K562 (cell line): ENCODE measurements around the gene HOXC12. TPM values are rescaled to one million over a fixed set of nuclear protein-coding genes. Genes with fewer than 3 reads are reported as not detected.

ENCODE experiments used
- ATAC-seq: fragments of 200-7000 bp; cut with Tn5 transposase; 3 replicates; pipeline ENCODE4 v1.9.1; 2020; ENCODE audit warnings: moderate library complexity
- BruUV-seq: library from RNA; stranded (reverse); fragments of 400-500 nt; replicated peaks from 2 replicates; lab custom pipeline; 2021; lab: Mats Ljungman, UMichigan
- CTCF ChIA-PET: fragments of 300-600 bp; formaldehyde crosslinking; extraction: SDS; loops from one replicate; lab custom pipeline; 2021; ENCODE audit warnings: low intra/inter-chr PET ratio; lab: Yijun Ruan, JAX
- POLR2A ChIA-PET: fragments of 300-600, 350-650 bp; sonication (Branson Sonifier 250); formaldehyde crosslinking; extraction: SDS; loops from one replicate; lab custom pipeline; 2021; ENCODE audit warnings: antibody characterized with exemption, inconsistent platforms; lab: Yijun Ruan, JAX
- DNase-seq, 4 experiments: peaks; one replicate each; pipeline versions ENCODE4 v3.0.0 to v3.0.0-alpha.2; 2011 to 2018; ENCODE audit warnings: low spot score in 3 of 4, mixed read lengths in 3 of 4; ENCODE audit errors: extremely low read depth in 1 of 4
- FAIRE-seq: peaks from 2 replicates; lab custom pipeline; 2011; peaks lifted over from hg19 to GRCh38; lab: Jason Lieb, UNC
- H2AFZ ChIP-seq: 2 replicates; pipeline ENCODE4 v1.6.0; 2011; ENCODE audit warnings: low read depth, low read length, control low read depth, inconsistent platforms
- H3K27ac ChIP-seq: fragments of 200-600 bp; 3 replicates; pipeline ENCODE4 v1.8.0; 2011; ENCODE audit warnings: low read depth, mild to moderate bottlenecking, control low read depth, inconsistent platforms, low read length, moderate library complexity, mixed read lengths; ENCODE audit errors: extremely low read depth
- H3K27me3 ChIP-seq, 2 experiments: fragments of 300-600 bp in 1 of 2; 2 replicates in 1 of 2; 3 replicates in 1 of 2; pipeline versions ENCODE4 v1.6.0 to v1.8.0; 2011; ENCODE audit warnings: inconsistent platforms in 2 of 2, low read length in 2 of 2, mild to moderate bottlenecking in 1 of 2, mixed read lengths in 1 of 2, moderate library complexity in 1 of 2; ENCODE audit not compliant: control insufficient read depth in 2 of 2, insufficient read depth in 2 of 2
- H3K36me3 ChIP-seq: fragments of 300-600 bp; 3 replicates; pipeline ENCODE4 v1.8.0; 2011; ENCODE audit warnings: mild to moderate bottlenecking, low read length, inconsistent platforms; ENCODE audit not compliant: control insufficient read depth, insufficient read depth
- H3K4me1 ChIP-seq, 2 experiments: fragments of 200-600 bp in 1 of 2; replicated peaks in 1 of 2; 2 replicates in 1 of 2; 3 replicates in 1 of 2; pipeline versions ENCODE4 v1.5.1 to v1.8.0; 2011; ENCODE audit warnings: inconsistent platforms in 2 of 2, low read length in 2 of 2, mild to moderate bottlenecking in 1 of 2, mixed read lengths in 1 of 2, moderate library complexity in 1 of 2; ENCODE audit not compliant: control insufficient read depth in 2 of 2, insufficient read depth in 2 of 2
- H3K4me2 ChIP-seq: 2 replicates; pipeline ENCODE4 v1.6.1; 2011; ENCODE audit warnings: low read length, control low read depth, inconsistent platforms, mixed read lengths; ENCODE audit not compliant: insufficient read depth
- H3K4me3 ChIP-seq: fragments of 200-600 bp; sonication (generic), shearing (Covaris generic); 2 replicates; pipeline ENCODE4 v1.5.1; 2016; ENCODE audit warnings: control low read depth, inconsistent platforms
- H3K79me2 ChIP-seq: fragments of 200-600 bp; 3 replicates; pipeline ENCODE4 v1.8.0; 2011; ENCODE audit warnings: low read length, inconsistent platforms; ENCODE audit not compliant: control insufficient read depth, insufficient read depth
- H3K9ac ChIP-seq, 2 experiments: 2 replicates each; pipeline versions ENCODE4 v1.6.0 to v1.6.1; 2011; ENCODE audit warnings: low read depth in 2 of 2, low read length in 2 of 2, control low read depth in 1 of 2, inconsistent platforms in 1 of 2, mild to moderate bottlenecking in 1 of 2, mixed read lengths in 1 of 2; ENCODE audit not compliant: insufficient read depth in 1 of 2
- H3K9me1 ChIP-seq: one replicate; pipeline ENCODE4 v1.6.0; 2011; ENCODE audit warnings: inconsistent platforms, mild to moderate bottlenecking, low read length, moderate library complexity; ENCODE audit not compliant: control insufficient read depth, insufficient read depth
- H3K9me3 ChIP-seq: replicated peaks from 2 replicates; pipeline ENCODE4 v1.5.1; 2011; ENCODE audit warnings: low read depth, low read length, inconsistent platforms; ENCODE audit not compliant: control insufficient read depth, insufficient read depth
- H4K20me1 ChIP-seq: replicated peaks from 2 replicates; pipeline ENCODE4 v1.6.1; 2011; ENCODE audit warnings: low read length, inconsistent platforms, mixed read lengths; ENCODE audit not compliant: control insufficient read depth, insufficient read depth
- CEBPB ChIP-seq: fragments of 450-650 bp; IDR thresholded peaks from 2 replicates; pipeline ENCODE4 v1.6.1; 2016; ENCODE audit warnings: missing genetic modification characterization, missing compliant biosample characterization
- CEBPG ChIP-seq, 3 experiments: fragments of 200-800 bp in 1 of 3; sonication (Bioruptor generic) in 1 of 3; sonication (generic) in 1 of 3; formaldehyde crosslinking in 1 of 3; IDR thresholded peaks in 2 of 3; conservative IDR thresholded peaks in 1 of 3; 2 replicates each; pipeline versions ENCODE4 v1.6.1 to v1.8.0; 2016 to 2022; ENCODE audit warnings: missing compliant biosample characterization in 2 of 3, missing genetic modification characterization in 2 of 3, mild to moderate bottlenecking in 1 of 3, missing genetic modification reagents in 1 of 3
- CREB1 ChIP-seq, 2 experiments: sonication (generic) in 1 of 2; formaldehyde crosslinking in 1 of 2; IDR thresholded peaks; 2 replicates each; pipeline versions ENCODE4 v1.6.1 to v1.8.0; 2012 to 2022; ENCODE audit warnings: inconsistent platforms in 1 of 2, mild to moderate bottlenecking in 1 of 2, missing genetic modification reagents in 1 of 2, moderate library complexity in 1 of 2
- CXXC5 ChIP-seq: fragments of 250-450 bp; sonication (Bioruptor Pico); IDR thresholded peaks from 2 replicates; pipeline ENCODE4 v1.8.0; 2022; ENCODE audit warnings: inconsistent platforms, mild to moderate bottlenecking, moderate library complexity
- DPF2 ChIP-seq: fragments of 450-650 bp; IDR thresholded peaks from 2 replicates; pipeline ENCODE4 v1.6.1; 2016
- ELF4 ChIP-seq: fragments of 450-650 bp; formaldehyde crosslinking; IDR thresholded peaks from 2 replicates; pipeline ENCODE4 v1.4.0; 2022; ENCODE audit warnings: missing genetic modification characterization
- ETV5 ChIP-seq: sonication (generic); formaldehyde crosslinking; IDR thresholded peaks from 2 replicates; pipeline ENCODE4 v1.4.0; 2020; ENCODE audit warnings: low read depth, mild to moderate bottlenecking, missing genetic modification reagents
- HNRNPLL ChIP-seq: fragments of 200-400 bp; formaldehyde crosslinking; IDR thresholded peaks from 2 replicates; pipeline ENCODE4 v1.6.1; 2017; ENCODE audit warnings: low read length, low read depth, mild to moderate bottlenecking; ENCODE audit not compliant: poor library complexity, severe bottlenecking
- HNRNPUL1 ChIP-seq: fragments of 200-400 bp; formaldehyde crosslinking; IDR thresholded peaks from 2 replicates; pipeline ENCODE4 v1.6.1; 2017; ENCODE audit warnings: low read length
- L3MBTL2 ChIP-seq: fragments of 450-650 bp; IDR thresholded peaks from 2 replicates; pipeline ENCODE4 v1.6.1; 2016; ENCODE audit warnings: mild to moderate bottlenecking, moderate library complexity
- MTA3 ChIP-seq: fragments of 450-650 bp; formaldehyde crosslinking; IDR thresholded peaks from 2 replicates; pipeline ENCODE4 v1.6.1; 2017; ENCODE audit warnings: mild to moderate bottlenecking, borderline replicate concordance
- NFIC ChIP-seq: fragments of 450-650 bp; IDR thresholded peaks from 2 replicates; pipeline ENCODE4 v1.6.1; 2017; ENCODE audit warnings: mild to moderate bottlenecking, inconsistent platforms
- NR1H2 ChIP-seq: sonication (generic); formaldehyde crosslinking; IDR thresholded peaks from 2 replicates; pipeline ENCODE4 v1.4.0; 2020; ENCODE audit warnings: mild to moderate bottlenecking, missing genetic modification reagents
- POLR2AphosphoS2 ChIP-seq: IDR thresholded peaks from 2 replicates; pipeline ENCODE4 v1.6.1; 2012; ENCODE audit warnings: low read length, improper control_type of control experiment
- RBM14 ChIP-seq: fragments of 200-400 bp; formaldehyde crosslinking; IDR thresholded peaks from 2 replicates; pipeline ENCODE4 v1.6.1; 2018; ENCODE audit warnings: low read depth, mild to moderate bottlenecking, low read length, moderate library complexity, borderline replicate concordance; ENCODE audit not compliant: insufficient read depth
- SLC30A9 ChIP-seq: fragments of 250-450 bp; sonication (Bioruptor Pico); IDR thresholded peaks from 2 replicates; pipeline ENCODE4 v1.8.0; 2022; ENCODE audit warnings: mild to moderate bottlenecking, moderate library complexity
- STAG1 ChIP-seq: sonication (generic); formaldehyde crosslinking; IDR thresholded peaks from 2 replicates; pipeline ENCODE4 v1.5.0; 2020; ENCODE audit warnings: missing genetic modification reagents, borderline replicate concordance
- WGBS: fragments of 100-300 bp; shearing (Covaris generic); methylation state at CpG from one replicate; pipeline ENCODE4 v1.1.6; 2016; ENCODE audit warnings: low coverage, mixed read lengths; ENCODE audit not compliant: insufficient coverage; ENCODE audit errors: missing lambda C conversion rate; 5-methylcytosine and 5-hydroxymethylcytosine counted together
- in situ Hi-C: fragments of 300-500 bp; cut with MboI; formaldehyde crosslinking; loops from 4 replicates; pipeline ENCODE4 v1.15.0; 2018; ENCODE audit warnings: inconsistent platforms, mixed read lengths
- intact Hi-C: fragments of 100-400 bp; cut with micrococcal nuclease; formaldehyde crosslinking; loops from 2 replicates; pipeline ENCODE4 v1.14.2; 2022
- polyA plus RNA-seq, 8 experiments: library from polyadenylated mRNA; depleted of rRNA in 4 of 8; stranded (reverse) in 5 of 8; unstranded in 3 of 8; fragments of >200 nt; fragmentation: Nextera tagmentation in 2 of 8; fragmentation: Illumina TruSeq in 1 of 8; extraction: Ambion mirVana in 2 of 8; extraction: Trizol in 1 of 8; gene quantifications; 2 replicates each; pipeline versions ENCODE4 v1.2.1 to v1.2.3, GENCODE V29; 2011 to 2014; ENCODE audit warnings: inconsistent platforms in 1 of 8, missing spikeins in 1 of 8
- total RNA-seq, 7 experiments: library from RNA; depleted of rRNA in 6 of 7; stranded (reverse); fragments of >200 nt in 6 of 7; fragmentation: Illumina TruSeq in 2 of 7; extraction: Trizol in 2 of 7; gene quantifications; 2 replicates each; pipeline versions ENCODE4 v1.2.1 to v1.2.3, GENCODE V29; 2011 to 2021; ENCODE audit warnings: low replicate concordance in 1 of 7
- TF ChIP-seq, protein P1 (sequence below), 2 experiments: fragments of 450-650 bp; IDR thresholded peaks; 2 replicates each; pipeline ENCODE4 v1.6.1; 2016
- TF ChIP-seq, protein P2 (sequence below): sonication (generic); formaldehyde crosslinking; IDR thresholded peaks from 2 replicates; pipeline ENCODE4 v1.8.0; 2022; ENCODE audit warnings: missing genetic modification reagents, mild to moderate bottlenecking, moderate library complexity, borderline replicate concordance

The HOXC12 gene
- total and polyA plus RNA-seq, 9 of the 15 experiments (the other 6 are each of a cell fraction or from before 2014, with no cell fraction given) = 0.04 to 0.36 (median 0.11) TPM; not detected in 1

DNA sequence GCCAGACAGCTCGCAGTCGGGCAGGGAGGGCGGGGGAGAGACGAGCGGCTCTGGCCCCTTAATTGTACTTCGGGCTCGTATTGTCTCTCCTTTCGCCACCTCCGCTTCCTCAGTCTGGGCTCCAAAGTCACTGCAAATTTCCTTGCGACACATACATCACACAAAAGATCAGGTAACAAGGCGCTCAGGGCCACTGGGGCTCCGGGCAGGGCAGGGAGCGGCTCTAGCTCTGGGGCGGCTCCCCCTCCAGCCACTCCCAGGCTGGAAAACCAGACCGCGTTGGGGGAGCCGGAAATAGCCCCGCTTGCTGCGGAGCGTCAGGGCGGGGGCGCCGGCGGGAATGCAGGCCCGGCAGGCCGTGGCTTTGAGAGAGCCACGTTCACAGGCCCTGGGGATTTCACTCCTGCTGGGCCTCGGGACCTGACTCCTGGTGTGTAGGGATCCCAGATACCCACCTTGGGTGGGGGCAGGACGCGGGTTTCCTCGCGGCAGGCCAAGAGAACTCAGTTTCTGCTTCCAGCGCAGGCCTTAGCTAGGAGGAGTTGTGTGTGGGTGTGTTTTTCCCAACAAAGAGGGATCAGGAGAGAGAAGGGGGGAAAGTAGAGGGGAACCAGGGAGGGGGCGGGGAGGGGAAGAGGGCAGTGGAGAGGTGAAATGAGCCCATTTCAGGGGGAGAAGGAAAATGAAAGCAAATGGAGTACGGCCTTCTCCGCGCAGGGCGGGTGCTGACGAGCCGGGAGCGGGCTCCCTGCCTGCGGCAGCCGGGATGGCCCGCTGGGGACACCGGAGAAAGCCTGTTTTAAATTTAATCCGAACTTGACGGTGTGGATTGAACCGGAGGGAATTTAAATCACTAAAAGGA lies 40.9 kb downstream of the HOXC12 start:
- under 1% methylated on average over 38 of the region's 48 CpGs for WGBS
- Histone ChIP-seq H2AFZ (peak overlapping the region; percentile 93), H3K79me2 (peaks cover 39% of the 10 kb centered on the region), H3K9ac (peak overlapping the region; percentile 87 to 96), H3K4me1 (peaks cover 31 to 73% of the 10 kb centered on the region in 2 experiments), H3K9me3 (no peaks in the 10 kb centered on the region), H3K27me3 (peaks cover 0 to 8% of the 10 kb centered on the region in 2 experiments; a peak in 2 of 5 replicates), H4K20me1 (no peaks in the 10 kb centered on the region), H3K4me2 (peak overlapping the region; percentile 92), H3K27ac (peak overlapping the region; percentile 94), H3K36me3 (no peaks in the 10 kb centered on the region), H3K4me3 (peak overlapping the region; percentile 61), H3K9me1 (no peaks in the 10 kb centered on the region)
- CTCF ChIA-PET = no interaction called here
- no TSS peak for BruUV-seq
- DNase-seq (peak; percentile 80 to 90 (median 86)), ATAC-seq (peak; percentile 79), FAIRE-seq (peak; percentile 88)
- intact Hi-C loops = no loop called here
- in situ Hi-C loops = no loop called here
- POLR2A ChIA-PET = interaction anchor here (0.5 to 1.9 kb wide), 6 partner anchors 24 to 404 kb away, joined by 3 to 4 read pairs (median 3); no protein-coding TSS in a partner anchor
- TF ChIP-seq, protein P1, sequence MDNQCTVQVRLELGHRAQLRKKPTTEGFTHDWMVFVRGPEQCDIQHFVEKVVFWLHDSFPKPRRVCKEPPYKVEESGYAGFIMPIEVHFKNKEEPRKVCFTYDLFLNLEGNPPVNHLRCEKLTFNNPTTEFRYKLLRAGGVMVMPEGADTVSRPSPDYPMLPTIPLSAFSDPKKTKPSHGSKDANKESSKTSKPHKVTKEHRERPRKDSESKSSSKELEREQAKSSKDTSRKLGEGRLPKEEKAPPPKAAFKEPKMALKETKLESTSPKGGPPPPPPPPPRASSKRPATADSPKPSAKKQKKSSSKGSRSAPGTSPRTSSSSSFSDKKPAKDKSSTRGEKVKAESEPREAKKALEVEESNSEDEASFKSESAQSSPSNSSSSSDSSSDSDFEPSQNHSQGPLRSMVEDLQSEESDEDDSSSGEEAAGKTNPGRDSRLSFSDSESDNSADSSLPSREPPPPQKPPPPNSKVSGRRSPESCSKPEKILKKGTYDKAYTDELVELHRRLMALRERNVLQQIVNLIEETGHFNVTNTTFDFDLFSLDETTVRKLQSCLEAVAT (IDR thresholded peaks at IDR 0.05) = peak in 1 of 2 experiments; percentile 46; a peak in 1 of 4 replicates
- peak; percentile 62 for TF ChIP-seq HNRNPLL
- TF ChIP-seq ELF4 (CRISPR knock-in tag) = no peak
- 0 out of 2 replicates have a peak, but pooled peaks have one; percentile 35 for TF ChIP-seq NFIC
- TF ChIP-seq CXXC5 (CRISPR knock-in tag) = peak; percentile 84
- TF ChIP-seq STAG1 (CRISPR knock-in tag) = no peak
- TF ChIP-seq L3MBTL2 = peak; percentile 61; the same call in 1 of the 2 replicates
- TF ChIP-seq CEBPB (tag) = peak; percentile 62
- TF ChIP-seq, protein P2, sequence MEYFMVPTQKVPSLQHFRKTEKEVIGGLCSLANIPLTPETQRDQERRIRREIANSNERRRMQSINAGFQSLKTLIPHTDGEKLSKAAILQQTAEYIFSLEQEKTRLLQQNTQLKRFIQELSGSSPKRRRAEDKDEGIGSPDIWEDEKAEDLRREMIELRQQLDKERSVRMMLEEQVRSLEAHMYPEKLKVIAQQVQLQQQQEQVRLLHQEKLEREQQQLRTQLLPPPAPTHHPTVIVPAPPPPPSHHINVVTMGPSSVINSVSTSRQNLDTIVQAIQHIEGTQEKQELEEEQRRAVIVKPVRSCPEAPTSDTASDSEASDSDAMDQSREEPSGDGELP = peak; percentile 52; the same call in 1 of the 2 replicates
- no peak for TF ChIP-seq NR1H2 (CRISPR knock-in tag)
- peak; percentile 17; the same call in 1 of the 2 replicates for TF ChIP-seq DPF2
- 0 out of 2 replicates have a peak, but pooled peaks have one; percentile 18 for TF ChIP-seq CREB1 (IDR thresholded peaks at IDR 0.05)
- no peak for TF ChIP-seq CREB1 (CRISPR knock-in tag; IDR thresholded peaks at IDR 0.05)
- no peak for TF ChIP-seq RBM14
- 0 out of 2 replicates have a peak, but pooled peaks have one; percentile 24 for TF ChIP-seq CEBPG (CRISPR knock-in tag; IDR thresholded peaks at IDR 0.05)
- no peak for TF ChIP-seq CEBPG (tag; conservative IDR thresholded peaks at IDR 0.05 in 1 of 2, IDR thresholded peaks at IDR 0.05 in 1 of 2)
- peak; percentile 26; the same call in 1 of the 2 replicates for TF ChIP-seq MTA3
- TF ChIP-seq SLC30A9 (CRISPR knock-in tag) = no peak
- no peak for TF ChIP-seq POLR2AphosphoS2
- TF ChIP-seq ETV5 (CRISPR knock-in tag) = peak; percentile 94
- TF ChIP-seq HNRNPUL1 = no peak
